ENCODE data around the gene PSMB3.

PSMB3 gene

DNA sequence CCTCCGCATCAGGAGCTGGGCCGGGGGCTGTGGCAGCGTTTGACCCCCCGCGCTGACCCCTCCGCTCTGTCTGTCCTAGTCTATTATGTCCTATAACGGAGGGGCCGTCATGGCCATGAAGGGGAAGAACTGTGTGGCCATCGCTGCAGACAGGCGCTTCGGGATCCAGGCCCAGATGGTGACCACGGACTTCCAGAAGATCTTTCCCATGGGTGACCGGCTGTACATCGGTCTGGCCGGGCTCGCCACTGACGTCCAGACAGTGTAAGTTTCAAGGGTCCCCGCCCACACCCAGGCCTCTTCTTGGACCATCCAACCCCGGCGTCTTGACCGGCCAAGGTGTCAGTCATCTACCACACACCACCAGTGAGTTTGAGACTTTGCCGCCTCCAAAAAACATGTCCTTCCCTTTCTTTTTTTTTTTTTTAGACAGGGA is 548 bp downstream of the PSMB3 start:
- Histone ChIP-seq H3K27me3 (replicated peaks; ENCODE audit: insufficient read depth, low read length) (peaks cover 10% of the 10 kb centered on the region; the same call in 1 of the 2 replicates), H3K4me3 (ENCODE audit: low read length) (peak overlapping the region; percentile 93), H3F3A (ENCODE audit: insufficient read depth, low read length) (peaks cover 21% of the 10 kb centered on the region), H3K36me3 (replicated peaks; ENCODE audit: insufficient read depth, low read length) (no peaks in the 10 kb centered on the region; the same call in 1 of the 2 replicates), H3K4me1 (ENCODE audit: low read length) (peaks cover 13% of the 10 kb centered on the region), H3K27ac (ENCODE audit: low read length) (peak overlapping the region; percentile 37; the same call in 1 of the 2 replicates), H3K9me2 (replicated peaks; ENCODE audit: insufficient read depth, low read length) (no peaks in the 10 kb centered on the region), H4K20me1 (ENCODE audit: insufficient read depth, low read length) (no peaks in the 10 kb centered on the region), H3K79me2 (ENCODE audit: low read length) (peaks cover 44% of the 10 kb centered on the region), H3K9ac (ENCODE audit: low read length) (peak overlapping the region; percentile 91), H2AFZ (ENCODE audit: low read length) (peak overlapping the region; percentile 67), H3K9me3 (replicated peaks; ENCODE audit: insufficient read depth, low read length) (no peaks in the 10 kb centered on the region), H3K4me2 (ENCODE audit: low read depth, low read length) (peak overlapping the region; percentile 89)
- DNase-seq, result no peak
- TF ChIP-seq, protein P1, sequence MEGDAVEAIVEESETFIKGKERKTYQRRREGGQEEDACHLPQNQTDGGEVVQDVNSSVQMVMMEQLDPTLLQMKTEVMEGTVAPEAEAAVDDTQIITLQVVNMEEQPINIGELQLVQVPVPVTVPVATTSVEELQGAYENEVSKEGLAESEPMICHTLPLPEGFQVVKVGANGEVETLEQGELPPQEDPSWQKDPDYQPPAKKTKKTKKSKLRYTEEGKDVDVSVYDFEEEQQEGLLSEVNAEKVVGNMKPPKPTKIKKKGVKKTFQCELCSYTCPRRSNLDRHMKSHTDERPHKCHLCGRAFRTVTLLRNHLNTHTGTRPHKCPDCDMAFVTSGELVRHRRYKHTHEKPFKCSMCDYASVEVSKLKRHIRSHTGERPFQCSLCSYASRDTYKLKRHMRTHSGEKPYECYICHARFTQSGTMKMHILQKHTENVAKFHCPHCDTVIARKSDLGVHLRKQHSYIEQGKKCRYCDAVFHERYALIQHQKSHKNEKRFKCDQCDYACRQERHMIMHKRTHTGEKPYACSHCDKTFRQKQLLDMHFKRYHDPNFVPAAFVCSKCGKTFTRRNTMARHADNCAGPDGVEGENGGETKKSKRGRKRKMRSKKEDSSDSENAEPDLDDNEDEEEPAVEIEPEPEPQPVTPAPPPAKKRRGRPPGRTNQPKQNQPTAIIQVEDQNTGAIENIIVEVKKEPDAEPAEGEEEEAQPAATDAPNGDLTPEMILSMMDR (IDR thresholded peaks at IDR 0.05; ENCODE audit: low read length), result no peak
- no peak for TF ChIP-seq EZH2 (optimal IDR thresholded peaks at IDR 0.05; ENCODE audit: low read depth, low read length)
- TF ChIP-seq EZH2phosphoT487 (IDR thresholded peaks at IDR 0.05; ENCODE audit: low read length), result no peak

DNA sequence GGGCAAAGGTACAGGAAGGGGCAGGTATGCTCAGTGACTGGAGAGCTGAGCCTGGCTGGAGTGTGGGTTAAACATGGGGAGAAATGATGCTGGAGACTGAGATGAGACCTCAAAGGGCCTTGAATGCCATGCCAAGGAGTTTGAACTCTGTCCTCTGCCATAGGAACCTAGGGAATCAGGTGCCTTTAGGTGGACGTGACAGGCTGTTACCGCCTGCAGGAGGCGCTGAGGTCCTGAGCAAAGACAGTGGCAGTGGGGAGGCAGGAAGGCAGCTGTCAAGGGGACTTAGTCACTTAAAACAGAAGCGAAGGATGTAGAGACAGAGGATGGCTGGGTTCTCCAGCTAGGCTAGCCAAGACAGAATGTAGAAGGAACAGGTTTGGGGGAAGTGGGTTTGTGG is 9.1 kb downstream of the PSMB3 start:
- Histone ChIP-seq H3K4me1 (ENCODE audit: low read length) (no peaks in the 10 kb centered on the region), H2AFZ (ENCODE audit: low read length) (no peak overlapping the region), H3K4me2 (ENCODE audit: low read depth, low read length) (no peak overlapping the region), H3K9me3 (replicated peaks; ENCODE audit: insufficient read depth, low read length) (no peaks in the 10 kb centered on the region), H3K4me3 (ENCODE audit: low read length) (no peak overlapping the region), H3F3A (ENCODE audit: insufficient read depth, low read length) (peaks cover 4% of the 10 kb centered on the region; the same call in 1 of the 2 replicates), H3K27me3 (replicated peaks; ENCODE audit: insufficient read depth, low read length) (no peaks in the 10 kb centered on the region), H3K9ac (ENCODE audit: low read length) (no peak overlapping the region), H3K79me2 (ENCODE audit: low read length) (peaks cover 16% of the 10 kb centered on the region), H3K36me3 (replicated peaks; ENCODE audit: insufficient read depth, low read length) (peaks cover 4% of the 10 kb centered on the region; the same call in 1 of the 2 replicates), H3K27ac (ENCODE audit: low read length) (no peak overlapping the region), H4K20me1 (ENCODE audit: insufficient read depth, low read length) (no peaks in the 10 kb centered on the region), H3K9me2 (replicated peaks; ENCODE audit: insufficient read depth, low read length) (no peaks in the 10 kb centered on the region)
- DNase-seq, result no peak
- TF ChIP-seq, protein P1 (IDR thresholded peaks at IDR 0.05; ENCODE audit: low read length), result peak; percentile 35
- TF ChIP-seq EZH2 (optimal IDR thresholded peaks at IDR 0.05; ENCODE audit: low read depth, low read length) (no peak), EZH2phosphoT487 (IDR thresholded peaks at IDR 0.05; ENCODE audit: low read length) (no peak)

DNA sequence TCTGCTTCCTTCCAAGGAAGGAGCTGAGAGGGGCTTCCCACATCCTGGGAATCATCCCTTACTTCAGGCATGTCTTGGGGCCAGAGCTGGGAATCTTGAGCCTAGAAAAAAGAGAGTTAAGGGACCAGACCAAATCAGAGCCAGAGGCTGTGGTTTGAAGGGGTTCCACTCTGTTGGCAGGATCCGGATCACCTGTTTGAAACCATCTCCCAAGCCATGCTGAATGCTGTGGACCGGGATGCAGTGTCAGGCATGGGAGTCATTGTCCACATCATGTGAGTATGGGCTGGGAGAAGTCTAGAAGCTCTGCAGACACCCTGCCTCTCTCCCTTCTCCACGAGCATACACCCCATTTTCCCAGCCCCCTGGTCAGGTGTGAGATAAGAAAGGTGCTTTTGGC is 9.7 kb downstream of the PSMB3 start:
- Histone ChIP-seq H3K4me1 (ENCODE audit: low read length) (no peaks in the 10 kb centered on the region), H3F3A (ENCODE audit: insufficient read depth, low read length) (peaks cover 4% of the 10 kb centered on the region; the same call in 1 of the 2 replicates), H3K9me3 (replicated peaks; ENCODE audit: insufficient read depth, low read length) (no peaks in the 10 kb centered on the region), H3K9ac (ENCODE audit: low read length) (no peak overlapping the region), H3K4me2 (ENCODE audit: low read depth, low read length) (no peak overlapping the region), H3K9me2 (replicated peaks; ENCODE audit: insufficient read depth, low read length) (no peaks in the 10 kb centered on the region), H3K36me3 (replicated peaks; ENCODE audit: insufficient read depth, low read length) (peaks cover 4% of the 10 kb centered on the region; the same call in 1 of the 2 replicates), H3K4me3 (ENCODE audit: low read length) (no peak overlapping the region), H3K79me2 (ENCODE audit: low read length) (peaks cover 13% of the 10 kb centered on the region), H3K27ac (ENCODE audit: low read length) (no peak overlapping the region), H3K27me3 (replicated peaks; ENCODE audit: insufficient read depth, low read length) (no peaks in the 10 kb centered on the region), H4K20me1 (ENCODE audit: insufficient read depth, low read length) (no peaks in the 10 kb centered on the region), H2AFZ (ENCODE audit: low read length) (no peak overlapping the region)
- no peak for TF ChIP-seq EZH2 (optimal IDR thresholded peaks at IDR 0.05; ENCODE audit: low read depth, low read length)
- TF ChIP-seq, protein P1 (IDR thresholded peaks at IDR 0.05; ENCODE audit: low read length), result no peak
- DNase-seq, result no peak
